Medulla oblongata (tissue), 1 donor: ENCODE measurements around the gene SMIM36.
"Not testable (repeated sequence)": the region's sequence is repeated elsewhere in the genome, so short reads cannot be mapped to it uniquely, and the experiment has no call there.

Source experiments
- DNase-seq: peaks from one replicate; pipeline ENCODE4 v3.0.0-alpha.2; 2015; ENCODE audit errors: extremely low spot score

SMIM36 gene

DNA sequence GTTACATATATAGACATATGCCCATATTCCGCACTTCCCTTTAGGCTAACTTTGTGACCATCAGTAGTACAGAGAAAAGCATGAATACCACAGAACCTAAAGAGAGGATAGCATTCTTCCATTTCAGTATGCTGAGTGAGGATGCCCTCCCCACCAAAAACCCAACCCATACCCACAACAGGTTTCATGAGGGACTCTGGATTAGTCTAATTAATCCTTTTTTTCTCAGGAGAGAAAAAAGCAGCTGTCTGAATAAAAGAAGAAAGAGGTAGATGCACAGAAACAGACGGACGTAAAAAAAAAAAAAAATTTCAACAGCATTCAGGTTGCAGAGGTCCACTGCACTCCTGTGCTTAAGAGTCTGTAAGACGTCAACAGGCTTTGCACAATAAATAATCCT lies 96.3 kb downstream of the SMIM36 start:
- DNase-seq: no peak

DNA sequence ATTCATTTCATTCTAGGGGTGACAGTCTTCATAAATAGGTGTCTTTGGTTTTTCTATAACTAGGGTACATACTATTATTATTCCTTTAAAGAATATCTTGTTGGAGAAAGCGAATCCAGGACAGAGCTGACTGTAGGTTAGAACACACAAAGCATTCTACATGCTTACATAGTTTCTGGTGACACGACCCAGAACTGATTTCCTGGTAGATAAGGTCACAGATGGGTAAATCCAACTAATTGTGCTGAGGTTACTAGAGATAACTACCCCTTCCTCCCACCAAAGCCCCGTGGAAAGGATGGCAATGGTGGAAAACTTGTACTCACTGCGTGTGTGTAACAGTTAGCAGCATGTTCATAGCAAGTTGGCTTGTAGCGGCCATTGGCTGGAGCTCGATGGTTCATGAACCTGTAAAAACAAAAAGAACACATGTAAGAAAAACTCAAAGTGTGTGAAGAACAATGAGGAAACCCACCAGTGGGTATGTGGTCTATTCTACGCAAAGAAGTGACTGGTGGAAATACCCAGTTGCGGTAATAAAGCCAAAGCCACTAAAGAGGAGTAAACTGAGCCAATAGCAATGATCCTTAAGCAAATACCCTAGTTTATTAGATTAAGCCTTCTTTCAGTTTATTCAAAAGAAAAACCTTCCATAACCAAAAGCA lies 97.3 kb downstream of the SMIM36 start:
- no peak for DNase-seq

DNA sequence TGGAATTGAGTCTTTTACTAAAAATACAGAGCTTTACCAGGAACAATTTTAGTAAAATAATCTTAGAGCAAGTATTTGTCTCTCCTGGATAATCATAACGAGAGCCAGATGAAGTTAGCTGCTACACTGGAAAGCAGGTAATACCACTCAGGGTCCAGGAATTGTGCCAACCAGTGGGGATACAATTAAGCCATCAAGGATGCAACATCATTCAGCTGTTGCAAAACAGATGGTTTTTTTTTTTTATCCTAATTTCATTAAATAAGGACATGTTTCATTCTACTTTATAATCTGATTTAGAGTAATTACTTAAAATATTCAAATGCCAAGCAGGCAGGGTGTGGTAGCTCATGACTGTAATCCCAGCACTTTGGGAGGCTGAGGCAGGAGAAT lies 99.8 kb downstream of the SMIM36 start:
- DNase-seq: no peak

DNA sequence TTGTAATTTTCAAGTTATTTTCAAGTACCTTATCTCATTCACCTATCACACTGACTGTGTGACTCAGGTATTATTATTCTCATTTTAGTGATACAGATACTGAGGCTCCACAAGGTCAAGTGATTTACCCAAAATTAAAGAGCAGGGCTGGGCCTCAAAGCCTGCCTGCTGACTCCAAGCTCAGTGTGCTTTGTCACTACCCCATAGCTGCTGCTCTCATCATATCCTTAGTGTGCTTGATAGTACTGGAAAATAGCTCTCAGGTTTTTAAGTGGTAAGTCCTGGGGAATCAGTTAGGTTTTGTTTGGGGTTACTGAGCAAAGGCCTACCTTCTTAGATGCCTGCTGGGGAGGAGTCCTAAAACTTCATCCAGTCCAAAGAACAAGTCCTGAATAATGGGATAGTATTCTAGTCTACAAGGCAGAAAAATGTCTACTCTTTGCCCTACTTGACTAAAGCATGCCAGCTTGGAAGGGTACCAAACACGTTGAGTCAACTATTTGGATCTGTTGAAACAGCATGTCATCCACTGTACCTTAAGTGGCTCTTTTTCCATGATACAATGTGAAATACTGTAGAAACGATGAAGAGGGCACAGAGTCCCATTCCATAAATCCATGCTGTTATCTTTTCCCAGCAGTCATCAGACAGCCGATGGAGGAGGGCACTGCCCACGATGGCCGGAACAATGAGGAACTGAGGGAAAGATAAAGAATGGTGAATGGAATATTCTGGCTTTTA lies 100.4 kb downstream of the SMIM36 start:
- no peak for DNase-seq

DNA sequence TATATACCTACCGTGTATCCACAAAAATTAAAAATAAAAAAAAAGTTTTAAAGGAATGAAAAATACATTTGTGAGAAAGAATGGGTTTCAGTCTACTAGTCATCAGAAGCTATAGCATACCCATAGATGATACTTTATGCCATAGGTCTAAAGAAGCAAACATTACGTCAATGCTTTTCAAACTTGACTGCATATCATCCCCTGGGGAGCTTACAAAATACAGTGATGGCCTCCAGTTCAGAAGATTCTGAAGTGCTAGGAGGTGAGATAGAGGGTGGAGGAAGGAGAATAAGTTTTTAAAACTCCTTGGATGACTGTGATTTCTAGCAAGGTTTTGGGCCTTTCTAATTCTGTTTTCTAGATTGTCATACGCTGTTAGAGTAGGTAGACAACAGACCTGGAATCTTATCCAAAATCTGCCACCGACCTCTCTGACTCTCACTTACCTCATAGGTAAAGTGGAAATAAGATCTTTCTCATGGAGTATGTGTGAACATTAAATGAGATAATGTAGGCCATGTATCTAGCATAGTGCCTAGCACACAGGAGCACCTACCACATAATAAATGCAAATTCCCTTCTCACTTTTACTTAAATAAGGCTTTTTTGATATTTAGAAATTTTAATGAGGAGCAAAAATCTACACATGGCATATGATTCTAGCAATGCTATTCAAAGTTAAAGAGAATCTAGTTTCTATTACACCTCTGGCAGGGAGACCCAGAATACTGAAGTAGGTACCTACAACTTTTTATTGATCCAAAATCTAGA lies 102.0 kb downstream of the SMIM36 start:
- no peak for DNase-seq

DNA sequence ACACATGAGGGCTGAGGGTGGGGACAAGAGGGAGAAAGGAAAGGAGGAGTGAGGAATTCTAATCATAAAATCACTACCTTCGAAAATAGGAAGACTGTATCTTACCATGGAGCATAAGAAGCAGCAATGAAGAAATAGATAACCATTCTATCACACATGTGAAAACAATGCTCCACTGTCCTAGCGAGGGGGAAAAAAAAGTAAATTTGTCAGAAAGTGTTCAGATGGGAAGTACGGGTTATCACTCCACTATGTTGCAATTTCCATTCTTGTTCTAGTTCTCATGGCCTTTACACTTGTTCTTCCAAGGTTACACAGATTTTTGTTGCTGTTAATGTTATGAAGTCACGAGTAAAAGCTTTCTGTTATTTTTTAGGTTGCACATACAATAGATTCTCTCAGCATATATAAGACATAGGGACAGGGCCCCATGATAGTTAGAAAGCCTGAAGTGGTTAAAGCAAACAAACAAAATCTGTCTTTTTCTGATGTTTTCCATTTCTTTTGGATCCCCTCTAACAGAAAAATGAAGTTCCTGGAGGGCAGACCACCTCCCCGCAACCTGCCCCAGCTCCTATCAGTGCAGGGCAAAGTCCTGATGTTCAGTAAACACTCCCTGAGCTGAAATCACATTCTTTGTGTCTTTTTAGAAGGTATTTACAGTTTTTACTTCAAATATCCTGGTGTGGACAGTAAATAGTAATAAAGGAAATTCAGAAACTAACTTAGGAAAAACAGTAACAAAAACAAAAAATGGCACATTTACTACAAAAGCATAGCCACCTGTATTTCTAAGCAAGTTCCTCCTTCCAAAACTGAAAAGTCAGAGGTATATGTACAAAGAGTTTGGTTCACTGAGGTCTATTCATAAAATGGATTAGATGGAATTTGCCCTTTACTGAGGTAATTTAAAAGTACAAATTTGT lies 103.3 kb downstream of the SMIM36 start:
- no peak for DNase-seq

DNA sequence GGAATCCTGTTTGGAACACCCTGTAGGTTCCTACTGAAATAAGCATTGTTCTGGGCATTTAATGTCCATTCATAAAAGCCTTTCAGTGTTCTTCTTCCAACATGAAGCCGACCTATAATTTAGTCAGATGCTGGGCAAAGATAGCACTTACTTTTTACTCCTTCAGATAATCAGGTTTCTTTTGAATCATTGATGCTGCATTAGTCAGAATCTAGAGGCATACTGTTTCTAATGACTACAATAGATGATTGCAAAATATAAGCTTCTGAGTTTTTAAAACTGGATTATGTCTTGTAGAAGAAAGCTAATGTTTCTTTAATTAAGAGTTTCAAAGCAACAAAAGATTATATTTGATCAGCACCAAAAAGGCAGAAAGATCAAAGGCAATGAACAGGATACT lies 105.7 kb downstream of the SMIM36 start:
- DNase-seq: no peak

DNA sequence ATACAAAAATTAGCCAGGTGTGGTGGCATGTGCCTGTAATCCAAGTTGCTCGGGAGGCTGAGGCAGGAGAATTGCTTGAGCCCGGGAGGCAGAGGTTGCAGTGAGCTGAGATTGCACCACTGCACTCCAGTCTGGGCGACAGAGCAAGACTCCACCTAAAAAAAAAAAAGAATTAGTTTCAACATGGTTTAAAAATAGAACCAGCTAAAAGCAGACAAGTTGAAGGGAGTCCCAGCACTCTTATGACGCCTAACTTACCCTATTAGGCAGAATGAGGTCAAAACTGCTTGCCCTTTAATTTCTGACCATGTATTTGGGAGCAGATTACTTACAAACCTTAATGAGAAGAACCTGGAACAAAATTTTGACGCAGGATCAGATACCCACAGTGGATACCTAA lies 107.1 kb downstream of the SMIM36 start:
- DNase-seq: not testable (repeated sequence)

DNA sequence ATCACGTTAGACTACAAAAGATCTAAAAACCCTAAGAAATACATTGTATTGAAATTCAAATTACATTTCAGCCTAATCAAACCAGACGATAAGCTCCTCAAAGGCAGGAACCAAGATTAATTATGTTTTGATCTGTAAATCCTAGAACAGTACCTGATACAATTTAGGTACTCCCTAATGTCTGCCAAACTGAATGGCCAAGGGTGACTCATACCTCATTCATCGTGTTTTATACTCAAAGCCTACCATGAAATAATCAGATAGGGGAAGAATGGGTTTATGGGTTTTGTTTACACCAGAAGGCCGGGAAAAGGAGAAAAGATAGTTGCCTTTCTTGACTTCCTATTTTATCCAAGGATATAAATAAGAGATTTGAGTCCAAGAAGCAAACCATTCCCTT lies 108.9 kb downstream of the SMIM36 start:
- no peak for DNase-seq
